HG02763 (cell line): ENCODE measurements around the gene STK17A.
"Not testable (repeated sequence)": the region's sequence is repeated elsewhere in the genome, so short reads cannot be mapped to it uniquely, and the experiment has no call there.

Source experiments
- ATAC-seq: cut with Tn5 transposase; IDR thresholded peaks from one replicate; pipeline ENCODE4 v1.9.1; 2021; ENCODE audit warnings: mild to moderate bottlenecking, moderate library complexity; ENCODE audit not compliant: unreplicated experiment

STK17A gene

GRCh38 chr7:43593010-43593409, 10.1 kb downstream of the STK17A start:
- no peak for ATAC-seq

DNA sequence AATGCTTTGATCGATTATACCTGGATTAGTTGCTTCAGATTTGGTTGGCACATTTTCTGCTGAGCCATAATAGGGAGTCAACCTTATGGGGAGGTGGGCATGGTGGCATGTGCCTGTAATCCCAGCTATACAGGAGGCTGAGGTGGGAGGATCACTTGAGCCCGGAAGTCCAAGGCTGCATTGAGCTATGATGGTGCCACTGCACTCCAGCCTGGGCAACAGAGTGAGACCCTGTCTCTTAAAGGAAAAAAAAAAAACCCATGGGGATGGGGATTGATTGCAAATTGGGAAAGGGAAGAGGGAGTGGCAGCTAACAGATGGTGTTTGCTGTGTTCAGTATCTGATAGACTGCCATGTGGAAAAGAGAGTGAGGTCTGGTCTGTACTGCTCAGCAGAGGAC, 11.1 kb downstream of the STK17A start:
- no peak for ATAC-seq

DNA sequence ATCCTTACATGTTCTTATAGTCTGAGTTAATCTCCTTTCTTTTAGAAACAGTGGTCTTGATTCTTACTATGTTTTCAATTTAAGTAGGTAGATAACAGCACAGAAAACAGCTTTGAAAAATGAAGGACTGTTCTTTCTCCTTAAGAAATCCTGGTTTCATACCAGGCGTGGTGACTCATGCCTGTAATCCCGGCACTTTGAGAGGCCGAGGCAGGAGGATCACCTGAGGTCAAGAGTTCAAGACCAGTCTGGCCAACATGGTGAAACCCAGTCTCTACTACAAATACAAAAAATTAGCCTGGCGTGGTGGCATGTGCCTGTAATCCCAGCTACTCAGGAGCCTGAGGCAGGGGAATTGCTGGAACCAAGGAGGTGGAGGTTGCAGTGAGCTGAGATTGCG, 13.5 kb downstream of the STK17A start:
- ATAC-seq, result not testable (repeated sequence)

DNA sequence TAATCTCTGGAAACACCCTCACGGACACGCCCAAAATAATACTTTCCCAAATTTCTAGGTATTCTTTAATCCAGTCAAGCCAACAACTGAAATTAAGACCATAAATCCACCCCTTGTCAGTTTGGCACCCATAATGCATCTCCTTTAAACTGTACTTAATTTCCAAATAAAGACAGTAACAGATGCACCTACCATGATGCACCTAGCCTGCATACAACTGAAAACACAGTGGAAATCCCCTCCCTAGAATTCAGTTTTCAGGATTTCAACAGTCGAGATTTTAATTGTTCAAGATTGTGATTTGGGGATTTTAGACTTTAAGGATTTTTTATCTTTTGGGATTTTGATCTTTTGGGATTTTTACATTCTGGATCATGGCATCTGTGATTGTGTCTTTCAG, 17.1 kb downstream of the STK17A start:
- no peak for ATAC-seq

DNA sequence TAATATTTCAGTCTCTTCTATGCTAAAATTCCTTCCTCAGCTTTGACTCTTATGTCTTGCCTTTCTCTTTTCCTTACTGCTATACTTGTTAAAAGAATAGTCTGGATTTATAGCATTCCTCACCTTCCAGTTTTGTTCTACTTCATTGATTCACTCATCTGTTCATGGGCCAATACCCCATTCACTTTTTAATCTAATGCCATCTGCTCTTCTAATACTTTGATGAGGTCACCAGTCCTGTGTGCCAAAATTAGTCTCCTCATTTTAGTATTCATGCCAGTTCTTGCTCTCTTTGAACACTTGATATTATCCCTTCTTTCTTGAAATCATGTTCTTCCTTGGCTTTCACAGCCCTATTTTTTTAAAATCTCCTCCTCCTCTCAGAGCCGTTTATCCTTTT, 19.3 kb downstream of the STK17A start:
- no peak for ATAC-seq

DNA sequence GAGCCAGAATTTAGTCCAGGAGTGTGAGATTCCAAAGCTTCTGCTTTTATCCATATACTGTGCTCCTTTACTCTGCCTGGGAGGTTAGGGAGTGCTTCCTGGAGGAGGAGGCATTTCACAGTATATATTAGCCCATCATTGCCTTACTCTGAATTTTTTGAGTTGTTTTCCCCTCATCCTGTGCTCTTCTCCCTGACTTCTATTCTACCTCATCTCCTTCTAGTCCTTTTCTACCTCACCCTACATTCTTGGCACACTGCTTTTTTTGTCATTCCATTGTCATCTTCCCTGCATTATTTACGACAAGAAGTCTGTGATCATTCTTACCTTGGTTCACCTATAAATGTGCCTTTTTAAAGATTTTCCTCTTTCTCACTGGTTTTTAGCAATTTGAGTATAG, 21.3 kb downstream of the STK17A start:
- no peak for ATAC-seq

DNA sequence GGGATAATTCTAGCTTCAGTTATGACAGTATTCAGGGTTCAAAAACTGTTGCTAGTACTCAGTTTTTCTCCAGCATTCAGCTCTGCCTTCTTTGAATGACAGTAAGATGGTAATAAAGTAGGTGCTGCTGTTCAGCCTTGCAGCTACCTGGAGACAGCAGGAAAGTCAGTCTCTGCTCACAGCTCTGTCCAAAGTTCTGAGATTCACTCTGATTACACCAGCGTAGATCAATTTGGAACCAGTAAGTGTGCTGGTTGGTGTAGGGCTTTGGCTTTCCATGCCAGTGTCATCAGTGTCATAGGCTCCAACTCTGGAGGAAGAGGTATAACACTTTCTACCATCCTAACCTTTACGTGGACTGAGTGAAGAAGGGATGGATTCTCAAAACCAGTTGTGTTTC, 26.2 kb downstream of the STK17A start:
- ATAC-seq, result no peak

GRCh38 chr7:43612128-43612527, 29.2 kb downstream of the STK17A start:
- no peak for ATAC-seq

- ATAC-seq, result no peak
These were observed 30.0 kb downstream of the STK17A start for GRCh38 chr7:43612599-43613589.

- no peak for ATAC-seq
These were observed 32.7 kb downstream of the STK17A start for GRCh38 chr7:43615558-43616145.

DNA sequence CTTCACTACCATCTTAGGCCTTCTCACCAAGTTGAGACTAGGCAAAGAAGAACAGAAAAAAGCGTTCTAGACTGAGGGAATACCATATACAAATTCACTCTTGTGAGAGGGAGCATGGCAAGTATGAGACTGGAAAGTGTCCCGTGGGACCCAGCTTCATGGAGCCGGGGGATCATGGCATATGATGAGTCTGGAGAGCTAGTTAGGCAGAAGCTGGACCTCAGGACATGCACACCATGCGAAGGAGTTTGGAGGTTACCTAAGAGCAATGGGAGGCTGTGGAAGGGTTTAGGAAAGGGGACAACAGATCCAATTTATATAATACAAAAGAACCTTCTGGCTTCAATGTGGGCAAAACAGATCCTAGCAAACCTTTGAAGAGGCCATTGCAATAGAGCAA, 34.1 kb downstream of the STK17A start:
- ATAC-seq, result no peak

- no peak for ATAC-seq
These were observed 35.2 kb downstream of the STK17A start for GRCh38 chr7:43618073-43618472.

- ATAC-seq, result no peak
These were observed 36.5 kb downstream of the STK17A start for GRCh38 chr7:43619213-43620012.

GRCh38 chr7:43621729-43622448, 39.0 kb downstream of the STK17A start:
- ATAC-seq, result no peak

GRCh38 chr7:43624156-43624555, 41.2 kb downstream of the STK17A start:
- no peak for ATAC-seq

- ATAC-seq, result peak; percentile 45
These were observed 42.5 kb downstream of the STK17A start for GRCh38 chr7:43625453-43625852.

DNA sequence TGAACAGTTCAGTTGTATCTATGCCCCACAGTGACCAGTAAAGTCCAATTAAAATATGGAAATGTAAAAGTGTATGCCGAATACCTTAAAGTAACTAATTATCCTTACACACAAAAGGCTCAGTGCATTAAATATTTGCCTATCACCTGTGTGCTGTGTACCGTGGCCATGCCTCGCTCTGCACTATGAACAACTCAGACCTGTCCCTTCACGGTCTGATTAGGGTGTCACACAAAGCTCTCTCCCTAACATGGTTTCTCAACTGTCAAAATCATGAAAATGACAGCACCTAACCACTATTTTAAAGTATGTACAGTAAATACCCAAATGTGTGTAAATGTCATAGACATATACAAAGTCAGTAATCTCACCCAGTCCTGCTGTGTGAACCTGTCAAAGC, 43.1 kb downstream of the STK17A start:
- no peak for ATAC-seq

GRCh38 chr7:43626695-43627094, 43.8 kb downstream of the STK17A start:
- no peak for ATAC-seq

- not testable (repeated sequence) for ATAC-seq
These were observed 44.9 kb downstream of the STK17A start for GRCh38 chr7:43627798-43628197.

- ATAC-seq, result no peak
These were observed 45.5 kb downstream of the STK17A start for GRCh38 chr7:43628431-43628830.

DNA sequence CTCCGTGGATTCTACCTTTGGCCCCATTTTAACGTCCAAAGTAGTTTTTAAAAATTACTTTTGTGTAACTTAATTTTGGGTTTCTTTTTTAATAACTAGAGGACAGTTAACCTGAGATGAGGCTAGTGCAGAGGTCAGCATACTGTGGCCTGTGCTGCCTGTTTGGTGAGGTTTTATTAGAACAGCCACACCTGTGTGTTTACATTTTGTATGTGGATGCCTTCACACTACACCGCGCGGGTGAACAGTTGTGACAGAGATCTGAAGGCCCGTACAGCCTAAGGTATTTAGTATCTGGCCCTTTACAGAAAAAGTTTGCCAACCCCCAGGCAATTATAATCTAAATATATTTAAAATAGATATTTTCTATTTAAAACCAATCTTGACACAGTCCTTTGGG, 46.9 kb downstream of the STK17A start:
- ATAC-seq, result no peak
